HEK293T (cell line): ENCODE measurements around the gene SCAP.

Experiments
- CTCF ChIA-PET: fragments of 350-600 bp; formaldehyde crosslinking; extraction: SDS; loops from one replicate; lab custom pipeline; 2021; ENCODE audit warnings: antibody characterized with exemption, inconsistent platforms; lab: Yijun Ruan, JAX
- POLR2A ChIA-PET: fragments of 350-600 bp; formaldehyde crosslinking; extraction: SDS; loops from one replicate; lab custom pipeline; 2020; ENCODE audit warnings: antibody characterized with exemption, inconsistent platforms; lab: Yijun Ruan, JAX
- DNase-seq: peaks from one replicate; pipeline ENCODE4 v3.0.0; 2012; ENCODE audit warnings: mixed read lengths; ENCODE audit errors: extremely low spot score
- ARNT ChIP-seq: fragments of 450-650 bp; IDR thresholded peaks from 2 replicates; pipeline ENCODE4 v1.6.1; 2017; ENCODE audit warnings: mild to moderate bottlenecking
- BHLHE40 ChIP-seq: fragments of 450-650 bp; IDR thresholded peaks from 2 replicates; pipeline ENCODE4 v1.6.1; 2016; ENCODE audit warnings: mild to moderate bottlenecking, moderate library complexity, borderline replicate concordance
- CTBP1 ChIP-seq: fragments of 450-650 bp; IDR thresholded peaks from 2 replicates; pipeline ENCODE4 v1.6.1; 2016; ENCODE audit warnings: borderline replicate concordance
- ELF4 ChIP-seq: fragments of 450-650 bp; IDR thresholded peaks from 2 replicates; pipeline ENCODE4 v1.6.1; 2017; ENCODE audit warnings: antibody characterized with exemption
- FOXA1 ChIP-seq: fragments of 450-650 bp; IDR thresholded peaks from 2 replicates; pipeline ENCODE4 v1.6.1; 2016; ENCODE audit warnings: mild to moderate bottlenecking
- FOXK2 ChIP-seq: fragments of 450-650 bp; IDR thresholded peaks from 2 replicates; pipeline ENCODE4 v1.6.1; 2016; ENCODE audit warnings: mild to moderate bottlenecking
- FOXM1 ChIP-seq: fragments of 450-650 bp; IDR thresholded peaks from 2 replicates; pipeline ENCODE4 v1.6.1; 2017; ENCODE audit warnings: mild to moderate bottlenecking, borderline replicate concordance
- HDGF ChIP-seq: fragments of 450-650 bp; IDR thresholded peaks from 2 replicates; pipeline ENCODE4 v1.6.1; 2017; ENCODE audit warnings: antibody characterized with exemption, borderline replicate concordance
- L3MBTL2 ChIP-seq: fragments of 450-650 bp; conservative IDR thresholded peaks from 2 replicates; pipeline ENCODE4 v1.6.1; 2016; ENCODE audit warnings: mild to moderate bottlenecking
- LEF1 ChIP-seq: fragments of 450-650 bp; IDR thresholded peaks from 2 replicates; pipeline ENCODE4 v1.6.1; 2017; ENCODE audit warnings: mild to moderate bottlenecking, borderline replicate concordance
- NFRKB ChIP-seq: fragments of 450-650 bp; IDR thresholded peaks from 2 replicates; pipeline ENCODE4 v1.6.1; 2016; ENCODE audit warnings: mild to moderate bottlenecking, moderate library complexity
- SP1 ChIP-seq: fragments of 450-650 bp; IDR thresholded peaks from 2 replicates; pipeline ENCODE4 v1.6.1; 2017
- SUZ12 ChIP-seq: fragments of 450-650 bp; IDR thresholded peaks from 2 replicates; pipeline ENCODE4 v1.6.1; 2016; ENCODE audit warnings: mild to moderate bottlenecking
- TARDBP ChIP-seq: fragments of 450-650 bp; IDR thresholded peaks from 2 replicates; pipeline ENCODE4 v1.6.1; 2016
- ZNF384 ChIP-seq: fragments of 450-650 bp; IDR thresholded peaks from 2 replicates; pipeline ENCODE4 v1.6.1; 2016
- TF ChIP-seq, protein P1 (sequence below): fragments of 450-650 bp; IDR thresholded peaks from 2 replicates; pipeline ENCODE4 v1.6.1; 2016

Gene SCAP

GRCh38 chr3:47423548-47424145 is 52.1 kb downstream of the SCAP start:
- CTCF ChIA-PET: no interaction called here
- POLR2A ChIA-PET: no interaction called here

GRCh38 chr3:47422743-47423142 is 53.0 kb downstream of the SCAP start:
- DNase-seq: no peak
- ChIA-PET CTCF (no interaction called here), POLR2A (interaction anchor here (1.8 kb wide), 1 partner anchor 52 kb away, joined by 6 read pairs; the partner anchor contains the start of gene SCAP)
- TF ChIP-seq LEF1 (no peak), L3MBTL2 (no peak), BHLHE40 (no peak), FOXA1 (no peak), ELF4 (no peak), ARNT (no peak), FOXM1 (no peak), NFRKB (no peak), SP1 (no peak), TARDBP (no peak), ZNF384 (no peak), SUZ12 (no peak)
- TF ChIP-seq, protein P1, sequence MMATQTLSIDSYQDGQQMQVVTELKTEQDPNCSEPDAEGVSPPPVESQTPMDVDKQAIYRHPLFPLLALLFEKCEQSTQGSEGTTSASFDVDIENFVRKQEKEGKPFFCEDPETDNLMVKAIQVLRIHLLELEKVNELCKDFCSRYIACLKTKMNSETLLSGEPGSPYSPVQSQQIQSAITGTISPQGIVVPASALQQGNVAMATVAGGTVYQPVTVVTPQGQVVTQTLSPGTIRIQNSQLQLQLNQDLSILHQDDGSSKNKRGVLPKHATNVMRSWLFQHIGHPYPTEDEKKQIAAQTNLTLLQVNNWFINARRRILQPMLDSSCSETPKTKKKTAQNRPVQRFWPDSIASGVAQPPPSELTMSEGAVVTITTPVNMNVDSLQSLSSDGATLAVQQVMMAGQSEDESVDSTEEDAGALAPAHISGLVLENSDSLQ: no peak

More at GRCh38 chr3:47423548-47424145, 52.1 kb downstream of the SCAP start:
- no peak for TF ChIP-seq LEF1
- TF ChIP-seq BHLHE40: no peak
- TF ChIP-seq ARNT: no peak
- no peak for TF ChIP-seq NFRKB
- TF ChIP-seq TARDBP: no peak
- TF ChIP-seq FOXK2: no peak
- TF ChIP-seq SUZ12: no peak
- TF ChIP-seq, protein P1: no peak
- no peak for TF ChIP-seq SP1
- TF ChIP-seq ELF4: no peak
- TF ChIP-seq FOXA1: no peak
- TF ChIP-seq HDGF: no peak
- TF ChIP-seq ZNF384: no peak
- TF ChIP-seq FOXM1: no peak
- no peak for TF ChIP-seq CTBP1
- TF ChIP-seq L3MBTL2: no peak
- DNase-seq: no peak

- CTCF ChIA-PET: interaction anchor here (0.9 to 1.6 kb wide), 8 partner anchors 8 to 61 kb away, joined by 3 to 7 read pairs (median 4); partner anchors contain the start of gene SCAP
- TF ChIP-seq ZNF384 (no peak), CTBP1 (no peak), NFRKB (no peak), FOXA1 (no peak)
- POLR2A ChIA-PET: interaction anchor here (0.9 to 1.8 kb wide), 5 partner anchors 9 to 101 kb away, joined by 3 to 6 read pairs (median 4); partner anchors contain the start of genes ELP6 and SCAP
- no peak for DNase-seq
Measured at GRCh38 chr3:47421741-47422649, 53.7 kb downstream of the SCAP start.

- ChIA-PET CTCF (interaction anchor here (0.7 to 1.6 kb wide), 9 partner anchors 10 to 375 kb away, joined by 3 to 7 read pairs (median 4); partner anchors contain the start of gene SCAP), POLR2A (interaction anchor here (0.9 to 1.8 kb wide), 6 partner anchors 8 to 102 kb away, joined by 3 to 6 read pairs (median 4); partner anchors contain the start of genes ELP6, PTPN23 and SCAP)
- peak; percentile 89 for DNase-seq
- TF ChIP-seq CTBP1 (no peak), ELF4 (0 out of 2 replicates have a peak, but pooled peaks have one; percentile 10), SP1 (no peak), FOXK2 (no peak), HDGF (peak; percentile 19; the same call in 1 of the 2 replicates)
- TF ChIP-seq, protein P1: no peak
Measured at GRCh38 chr3:47420511-47421484, 54.9 kb downstream of the SCAP start.

DNA sequence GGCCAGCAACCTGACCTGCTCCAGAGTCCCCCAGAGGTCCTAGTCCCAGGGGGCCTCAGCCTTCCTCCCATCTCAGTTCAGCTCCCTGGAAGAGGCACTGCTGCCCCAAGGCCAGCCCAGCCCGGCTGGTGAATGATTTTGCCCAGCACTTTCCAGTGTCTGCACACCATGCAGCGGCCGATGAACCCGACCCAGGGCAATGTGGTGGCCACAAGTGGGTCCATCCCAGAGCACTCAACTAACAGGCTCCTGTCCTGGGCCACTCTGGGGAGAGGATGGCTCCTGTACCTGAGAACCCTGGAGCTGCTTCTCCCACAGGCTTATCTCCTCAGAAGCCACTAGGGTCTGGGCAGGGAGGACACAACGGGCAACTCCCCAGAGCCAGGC is 55.7 kb downstream of the SCAP start:
- no peak for DNase-seq
- ChIA-PET POLR2A (no interaction called here), CTCF (interaction anchor here (1.6 kb wide), 1 partner anchor 58 kb away, joined by 3 read pairs; no protein-coding TSS in a partner anchor)
- TF ChIP-seq SP1 (no peak), L3MBTL2 (no peak), CTBP1 (no peak), NFRKB (no peak), HDGF (no peak), FOXA1 (no peak)
